Pancreas (tissue), 10 donors: ENCODE results near the gene TMEM174. TPM values are rescaled to one million over a fixed set of nuclear protein-coding genes. Genes with fewer than 3 reads are reported as not detected.

Experiments
- ATAC-seq, 4 donors: fragments of 200-7000 bp; cut with Tn5 transposase; one replicate each; pipeline versions ENCODE4 v1.8.0 to v1.9.1; 2020; ENCODE audit warnings: mild to moderate bottlenecking in 4 of 4, moderate library complexity in 4 of 4
- DNase-seq, 6 donors: peaks; one replicate each; pipeline ENCODE4 v3.0.0-alpha.2; 2020
- FAIRE-seq: peaks from 2 replicates; lab custom pipeline; 2012; peaks lifted over from hg19 to GRCh38; lab: Jason Lieb, UNC
- H3K27ac ChIP-seq, 4 donors: fragments of 200-600 bp; sonication (generic); 1 replicate in 3 of 4; 2 replicates in 1 of 4; pipeline versions ENCODE4 v1.5.0 to v1.8.0; 2020
- H3K27me3 ChIP-seq, 4 donors: fragments of 200-600 bp; one replicate each; pipeline ENCODE4 v1.8.0; 2021
- H3K36me3 ChIP-seq, 3 donors: fragments of 200-600 bp; sonication (generic) in 1 of 3; one replicate each; pipeline versions ENCODE4 v1.5.0 to v1.8.0; 2020 to 2021
- H3K4me1 ChIP-seq, 3 donors: fragments of 200-600 bp; one replicate each; pipeline ENCODE4 v1.8.0; 2021
- H3K4me3 ChIP-seq, 4 donors: fragments of 200-600 bp; sonication (generic) in 2 of 4; one replicate each; pipeline versions ENCODE4 v1.5.0 to v1.8.0; 2020 to 2021
- H3K9me3 ChIP-seq, 4 donors: fragments of 200-600 bp; one replicate each; pipeline ENCODE4 v1.8.0; 2021
- CTCF ChIP-seq, 4 donors: fragments of 200-600 bp; sonication (generic) in 3 of 4; IDR thresholded peaks; one replicate each; pipeline versions ENCODE4 v1.5.0 to v1.8.0; 2021; ENCODE audit warnings: antibody characterized with exemption in 4 of 4
- WGBS, 2 donors: extraction: QIAGEN DNeasy Blood & Tissue Kit; methylation state at CpG; one replicate each; pipeline ENCODE4 v1.1.7; 2013; 5-methylcytosine and 5-hydroxymethylcytosine counted together
- intact Hi-C, 3 donors: fragments of 100-400 bp; cut with DNase I; formaldehyde crosslinking; loops; one replicate each; pipeline versions ENCODE4 v1.11.1 to v1.14.2; 2022
- polyA plus RNA-seq, 2 donors: library from polyadenylated mRNA; stranded (reverse); fragments of 200-250 nt; gene quantifications; one replicate each; pipeline ENCODE4 v1.2.3, GENCODE V29; 2013
- total RNA-seq, 6 donors: library from RNA; stranded (reverse); fragmentation: NEBNext Ultra II Directional in 4 of 6; extraction: Animal tissue kit (Norgen Biotek cat#: 25700) in 4 of 6; gene quantifications; one replicate each; pipeline versions ENCODE4 v1.2.1 to v1.2.4, GENCODE V29; 2021 to 2023
- donor health status: healthy with polysubstance abuse.
- donor health status: DM: no; HTN: no; CAD: no; lungs with moderate emphysema.
- donor health status: DM: no; HTN: no; CAD: no.
- donor health status: control.
- donor health status: control.
- donor health status: Bipolar disorder and iron deficiency.
- donor health status: DM: yes; HTN: yes; CAD: no.
- donor health status: DM: no; HTN: no; CAD: no.
- donor health status: DM: no; HTN: no; CAD: no.
- donor health status: DM: yes; HTN: yes; CAD: no.

Gene TMEM174
- total and polyA plus RNA-seq, 8 donors = not detected

GRCh38 chr5:73189871-73190376 is 16.9 kb downstream of the TMEM174 start:
- FAIRE-seq (no peak), ATAC-seq (peak in 2 of 4 donors; percentile 40 to 59), DNase-seq (no peak)
- H3K27me3 ChIP-seq = no peaks in the 10 kb centered on the region
- intact Hi-C loops = no loop called here
- no peak overlapping the region for H3K4me3 ChIP-seq
- 40 to 54% methylated on average over 6 of the region's 6 CpGs for whole genome bisulfite sequencing, 2 donors
- no peaks in the 10 kb centered on the region for H3K9me3 ChIP-seq
- H3K4me1 ChIP-seq = peaks cover 0 to 8% (median 0%) of the 10 kb centered on the region in 3 donors
- H3K27ac ChIP-seq = no peak overlapping the region
- H3K36me3 ChIP-seq = no peaks in the 10 kb centered on the region
- no peak for TF ChIP-seq CTCF (IDR thresholded peaks at IDR 0.05)

GRCh38 chr5:73192370-73192769 is 19.4 kb downstream of the TMEM174 start:
- Histone ChIP-seq H3K4me1 (peaks cover 0 to 8% (median 0%) of the 10 kb centered on the region in 3 donors), H3K27me3 (no peaks in the 10 kb centered on the region), H3K9me3 (no peaks in the 10 kb centered on the region), H3K4me3 (no peak overlapping the region), H3K36me3 (no peaks in the 10 kb centered on the region), H3K27ac (no peak overlapping the region)
- intact Hi-C loops = no loop called here
- no peak for TF ChIP-seq CTCF (IDR thresholded peaks at IDR 0.05)
- DNase-seq (no peak), FAIRE-seq (no peak), ATAC-seq (no peak)
- WGBS, 2 donors = 82 to 86% methylated on average over 4 of the region's 4 CpGs

- H3K27me3 ChIP-seq = no peaks in the 10 kb centered on the region
- WGBS, 2 donors = 67 to 77% methylated on average over 4 of the region's 4 CpGs
- H3K4me1 ChIP-seq = peaks cover 0 to 8% (median 0%) of the 10 kb centered on the region in 3 donors
- H3K4me3 ChIP-seq = no peak overlapping the region
- no peaks in the 10 kb centered on the region for H3K36me3 ChIP-seq
- no peak for FAIRE-seq
- no peak overlapping the region for H3K27ac ChIP-seq
- TF ChIP-seq CTCF (IDR thresholded peaks at IDR 0.05) = no peak
- H3K9me3 ChIP-seq = no peaks in the 10 kb centered on the region
- ATAC-seq = no peak
- intact Hi-C loops = no loop called here
- no peak for DNase-seq
Observed at GRCh38 chr5:73193592-73193991, 20.6 kb downstream of the TMEM174 start.

GRCh38 chr5:73196201-73196600 is 23.2 kb downstream of the TMEM174 start:
- no peak for ATAC-seq
- 95 to 96% methylated on average over 1 of the region's 1 CpG for WGBS, 2 donors
- no peak overlapping the region for H3K27ac ChIP-seq
- H3K27me3 ChIP-seq = no peaks in the 10 kb centered on the region
- intact Hi-C loops = no loop called here
- no peak for FAIRE-seq
- no peak for DNase-seq
- no peaks in the 10 kb centered on the region for H3K9me3 ChIP-seq
- H3K4me3 ChIP-seq = no peak overlapping the region
- TF ChIP-seq CTCF (IDR thresholded peaks at IDR 0.05) = no peak
- no peaks in the 10 kb centered on the region for H3K36me3 ChIP-seq
- H3K4me1 ChIP-seq = no peaks in the 10 kb centered on the region

- H3K27ac ChIP-seq = no peak overlapping the region
- ATAC-seq (no peak), FAIRE-seq (no peak), DNase-seq (no peak)
- H3K4me1 ChIP-seq = no peaks in the 10 kb centered on the region
- no peaks in the 10 kb centered on the region for H3K27me3 ChIP-seq
- no peak for TF ChIP-seq CTCF (IDR thresholded peaks at IDR 0.05)
- intact Hi-C loops = no loop called here
- WGBS, 2 donors = 79 to 80% methylated on average over 8 of the region's 8 CpGs
- H3K36me3 ChIP-seq = no peaks in the 10 kb centered on the region
- H3K4me3 ChIP-seq = no peak overlapping the region
- no peaks in the 10 kb centered on the region for H3K9me3 ChIP-seq
Observed at GRCh38 chr5:73197637-73198257, 24.8 kb downstream of the TMEM174 start.
